ENCODE data around the gene CCDC3.

The CCDC3 gene

GRCh38 chr10:13046851-13047528 is 45.5 kb upstream of the CCDC3 start:
- no peak for TF ChIP-seq SIN3A (IDR thresholded peaks at IDR 0.05; ENCODE audit: borderline replicate concordance, insufficient read depth, low read length)
- TF ChIP-seq TAF1 (IDR thresholded peaks at IDR 0.05; ENCODE audit: borderline replicate concordance, insufficient read depth, low read length) = no peak
- TF ChIP-seq POLR2AphosphoS5 (IDR thresholded peaks at IDR 0.05; ENCODE audit: low read depth, low read length) = no peak
- no peak for TF ChIP-seq FOXP2 (optimal IDR thresholded peaks at IDR 0.05; ENCODE audit: borderline replicate concordance, extremely low read depth, extremely low read length, insufficient read depth)
- TF ChIP-seq, protein P1, sequence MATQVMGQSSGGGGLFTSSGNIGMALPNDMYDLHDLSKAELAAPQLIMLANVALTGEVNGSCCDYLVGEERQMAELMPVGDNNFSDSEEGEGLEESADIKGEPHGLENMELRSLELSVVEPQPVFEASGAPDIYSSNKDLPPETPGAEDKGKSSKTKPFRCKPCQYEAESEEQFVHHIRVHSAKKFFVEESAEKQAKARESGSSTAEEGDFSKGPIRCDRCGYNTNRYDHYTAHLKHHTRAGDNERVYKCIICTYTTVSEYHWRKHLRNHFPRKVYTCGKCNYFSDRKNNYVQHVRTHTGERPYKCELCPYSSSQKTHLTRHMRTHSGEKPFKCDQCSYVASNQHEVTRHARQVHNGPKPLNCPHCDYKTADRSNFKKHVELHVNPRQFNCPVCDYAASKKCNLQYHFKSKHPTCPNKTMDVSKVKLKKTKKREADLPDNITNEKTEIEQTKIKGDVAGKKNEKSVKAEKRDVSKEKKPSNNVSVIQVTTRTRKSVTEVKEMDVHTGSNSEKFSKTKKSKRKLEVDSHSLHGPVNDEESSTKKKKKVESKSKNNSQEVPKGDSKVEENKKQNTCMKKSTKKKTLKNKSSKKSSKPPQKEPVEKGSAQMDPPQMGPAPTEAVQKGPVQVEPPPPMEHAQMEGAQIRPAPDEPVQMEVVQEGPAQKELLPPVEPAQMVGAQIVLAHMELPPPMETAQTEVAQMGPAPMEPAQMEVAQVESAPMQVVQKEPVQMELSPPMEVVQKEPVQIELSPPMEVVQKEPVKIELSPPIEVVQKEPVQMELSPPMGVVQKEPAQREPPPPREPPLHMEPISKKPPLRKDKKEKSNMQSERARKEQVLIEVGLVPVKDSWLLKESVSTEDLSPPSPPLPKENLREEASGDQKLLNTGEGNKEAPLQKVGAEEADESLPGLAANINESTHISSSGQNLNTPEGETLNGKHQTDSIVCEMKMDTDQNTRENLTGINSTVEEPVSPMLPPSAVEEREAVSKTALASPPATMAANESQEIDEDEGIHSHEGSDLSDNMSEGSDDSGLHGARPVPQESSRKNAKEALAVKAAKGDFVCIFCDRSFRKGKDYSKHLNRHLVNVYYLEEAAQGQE (IDR thresholded peaks at IDR 0.05; ENCODE audit: insufficient read depth in 1 of 2, low read depth in 2 of 2, low read length in 2 of 2) = no peak

- TF ChIP-seq POLR2AphosphoS5 (IDR thresholded peaks at IDR 0.05; ENCODE audit: low read depth, low read length) = no peak
Observed at GRCh38 chr10:13043520-13043919, 42.0 kb upstream of the CCDC3 start.

DNA sequence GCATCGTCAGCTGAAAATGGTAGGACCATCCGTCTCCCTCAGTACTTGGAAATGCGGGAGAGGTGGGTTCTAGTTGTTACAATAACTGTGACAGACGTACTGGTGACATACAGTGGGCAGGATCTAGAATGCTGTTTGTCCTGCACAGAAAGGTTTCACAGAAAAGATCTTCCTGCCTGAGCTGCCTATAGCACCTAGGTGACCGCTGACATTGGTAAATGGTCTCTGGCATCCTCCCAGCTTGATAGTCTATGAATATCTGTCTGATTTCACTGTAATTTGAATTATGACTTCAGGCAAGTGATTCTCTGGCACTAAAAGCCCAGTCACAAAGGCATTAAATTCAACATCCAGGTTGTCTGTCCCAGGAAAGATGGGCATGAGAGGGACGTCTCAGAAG is 38.2 kb upstream of the CCDC3 start:
- TF ChIP-seq, protein P1 (IDR thresholded peaks at IDR 0.05; ENCODE audit: insufficient read depth in 1 of 2, low read depth in 2 of 2, low read length in 2 of 2) = no peak
- no peak for TF ChIP-seq POLR2AphosphoS5 (IDR thresholded peaks at IDR 0.05; ENCODE audit: low read depth, low read length)
- TF ChIP-seq TAF1 (IDR thresholded peaks at IDR 0.05; ENCODE audit: borderline replicate concordance, insufficient read depth, low read length) = no peak
- no peak for TF ChIP-seq SIN3A (IDR thresholded peaks at IDR 0.05; ENCODE audit: borderline replicate concordance, insufficient read depth, low read length)
- no peak for TF ChIP-seq FOXP2 (optimal IDR thresholded peaks at IDR 0.05; ENCODE audit: borderline replicate concordance, extremely low read depth, extremely low read length, insufficient read depth)

DNA sequence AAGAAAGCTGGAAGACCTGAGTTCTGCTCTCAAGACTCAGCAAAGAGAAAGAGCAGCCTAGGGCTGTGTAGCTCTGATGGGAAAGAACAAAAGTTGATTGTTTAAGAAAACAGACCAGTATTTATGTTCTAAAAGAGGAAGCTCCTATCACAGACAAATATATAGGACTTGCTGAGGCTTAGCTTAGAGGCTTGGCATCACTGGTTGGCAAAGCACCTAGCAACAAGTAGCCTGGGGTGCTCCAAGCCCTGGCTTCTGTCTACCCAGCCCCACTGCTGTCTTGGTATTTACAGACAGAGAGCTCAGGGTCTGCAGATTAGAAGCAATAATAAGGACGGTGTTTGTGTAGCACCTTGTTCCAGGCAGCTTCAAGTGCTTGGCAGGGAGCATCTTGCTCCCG is 36.9 kb upstream of the CCDC3 start:
- TF ChIP-seq FOXP2 (optimal IDR thresholded peaks at IDR 0.05; ENCODE audit: borderline replicate concordance, extremely low read depth, extremely low read length, insufficient read depth) = no peak
- TF ChIP-seq, protein P1 (IDR thresholded peaks at IDR 0.05; ENCODE audit: insufficient read depth in 1 of 2, low read depth in 2 of 2, low read length in 2 of 2) = no peak
- TF ChIP-seq TAF1 (IDR thresholded peaks at IDR 0.05; ENCODE audit: borderline replicate concordance, insufficient read depth, low read length) = no peak
- TF ChIP-seq POLR2AphosphoS5 (IDR thresholded peaks at IDR 0.05; ENCODE audit: low read depth, low read length) = no peak
- no peak for TF ChIP-seq SIN3A (IDR thresholded peaks at IDR 0.05; ENCODE audit: borderline replicate concordance, insufficient read depth, low read length)

DNA sequence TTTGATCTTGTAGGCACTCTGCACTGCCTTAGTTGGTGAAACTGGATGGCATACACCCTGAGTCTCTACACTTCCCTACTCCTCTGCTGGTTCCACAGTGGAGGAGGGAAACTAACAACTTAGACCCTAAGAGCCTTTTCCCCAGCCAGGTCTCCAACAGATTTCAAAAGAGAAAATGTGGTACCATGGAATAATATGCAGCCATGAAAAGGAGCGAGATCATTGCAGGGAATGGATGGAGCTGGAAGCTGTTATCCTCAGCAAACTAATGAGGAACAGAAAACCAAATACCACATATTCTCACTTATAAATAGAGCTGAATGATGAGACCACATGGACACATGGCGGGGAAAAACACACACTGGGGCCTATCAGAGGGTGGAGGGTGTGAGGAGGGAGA is 36.3 kb upstream of the CCDC3 start:
- no peak for TF ChIP-seq POLR2AphosphoS5 (IDR thresholded peaks at IDR 0.05; ENCODE audit: low read depth, low read length)
- no peak for TF ChIP-seq SIN3A (IDR thresholded peaks at IDR 0.05; ENCODE audit: borderline replicate concordance, insufficient read depth, low read length)
- TF ChIP-seq, protein P1 (IDR thresholded peaks at IDR 0.05; ENCODE audit: insufficient read depth in 1 of 2, low read depth in 2 of 2, low read length in 2 of 2) = no peak
- no peak for TF ChIP-seq TAF1 (IDR thresholded peaks at IDR 0.05; ENCODE audit: borderline replicate concordance, insufficient read depth, low read length)

All from PFSK-1 (cell line).